Right renal cortex interstitium (tissue), 3 donors: ENCODE measurements around the gene SHH. TPM values are rescaled to one million over a fixed set of nuclear protein-coding genes. Genes with fewer than 3 reads are reported as not detected.
"Not testable (repeated sequence)": the region's sequence is repeated elsewhere in the genome, so short reads cannot be mapped to it uniquely, and the experiment has no call there.

Experiments
- DNase-seq, 3 donors: peaks; one replicate each; pipeline ENCODE4 v3.0.0-alpha.2; 2013; ENCODE audit warnings: low read depth in 3 of 3, low spot score in 2 of 3
- polyA plus RNA-seq, 3 donors: library from polyadenylated mRNA; unstranded; fragments of 120-200 nt; gene quantifications; one replicate each; pipeline ENCODE4 v1.2.1, GENCODE V29; 2013; ENCODE audit not compliant: insufficient read length in 3 of 3

The SHH gene
- polyA plus RNA-seq, 3 donors = 1.3 to 3.1 (median 2.7) TPM

- no peak for DNase-seq
These were observed 31.3 kb upstream of the SHH start for GRCh38 chr7:155843426-155844018.

GRCh38 chr7:155842496-155843265 lies 30.4 kb upstream of the SHH start:
- DNase-seq = no peak

GRCh38 chr7:155840909-155841308 lies 28.6 kb upstream of the SHH start:
- DNase-seq = no peak

DNA sequence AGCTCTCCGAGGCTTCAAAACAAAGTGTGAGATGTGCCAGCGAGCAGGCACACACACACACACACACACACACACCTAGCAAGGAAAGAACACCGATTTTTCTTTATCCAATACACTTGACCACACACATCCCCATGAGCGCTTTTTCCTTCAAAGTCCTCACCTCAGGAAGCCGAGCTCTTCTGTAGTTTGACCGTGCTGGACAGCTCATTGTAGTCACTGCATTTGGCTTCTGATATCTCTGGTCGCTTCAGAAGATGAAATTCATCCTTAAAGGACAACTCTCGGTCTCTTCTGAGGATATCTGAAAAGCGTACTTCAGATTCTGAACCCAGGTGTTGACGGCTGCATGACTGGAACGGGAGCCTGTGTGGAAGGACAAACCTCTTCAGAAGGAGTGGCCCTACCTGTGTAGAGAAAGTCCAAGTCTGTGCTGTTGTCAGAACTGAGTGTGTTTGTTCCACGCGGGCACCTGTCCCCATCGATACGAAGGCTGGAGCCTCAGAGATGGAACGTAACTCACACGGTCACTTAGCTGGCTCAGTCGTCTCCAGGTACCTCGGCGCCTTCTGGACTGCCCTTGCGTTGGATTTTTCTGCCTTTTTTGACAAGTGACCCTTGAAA lies 28.1 kb upstream of the SHH start:
- no peak for DNase-seq

GRCh38 chr7:155839461-155839860 lies 27.2 kb upstream of the SHH start:
- no peak for DNase-seq

GRCh38 chr7:155838312-155838711 lies 26.0 kb upstream of the SHH start:
- not testable (repeated sequence) for DNase-seq

DNA sequence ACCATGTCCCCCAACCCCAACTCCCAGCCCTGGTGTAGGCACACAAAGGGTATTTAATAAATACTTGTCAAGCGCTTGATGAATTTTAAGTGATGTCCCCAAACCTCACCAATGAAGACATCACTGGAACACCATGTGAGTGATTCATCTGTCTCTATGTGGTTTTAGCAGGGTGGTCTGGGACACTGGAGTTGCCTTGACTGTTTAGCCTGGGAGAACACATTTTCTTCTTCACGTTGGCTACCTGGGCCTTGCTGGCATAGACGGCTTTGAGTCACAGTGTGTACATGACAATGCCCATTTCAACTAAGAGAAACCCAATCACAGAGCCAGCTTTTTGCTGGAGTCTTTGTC lies 24.8 kb upstream of the SHH start:
- DNase-seq = no peak

DNA sequence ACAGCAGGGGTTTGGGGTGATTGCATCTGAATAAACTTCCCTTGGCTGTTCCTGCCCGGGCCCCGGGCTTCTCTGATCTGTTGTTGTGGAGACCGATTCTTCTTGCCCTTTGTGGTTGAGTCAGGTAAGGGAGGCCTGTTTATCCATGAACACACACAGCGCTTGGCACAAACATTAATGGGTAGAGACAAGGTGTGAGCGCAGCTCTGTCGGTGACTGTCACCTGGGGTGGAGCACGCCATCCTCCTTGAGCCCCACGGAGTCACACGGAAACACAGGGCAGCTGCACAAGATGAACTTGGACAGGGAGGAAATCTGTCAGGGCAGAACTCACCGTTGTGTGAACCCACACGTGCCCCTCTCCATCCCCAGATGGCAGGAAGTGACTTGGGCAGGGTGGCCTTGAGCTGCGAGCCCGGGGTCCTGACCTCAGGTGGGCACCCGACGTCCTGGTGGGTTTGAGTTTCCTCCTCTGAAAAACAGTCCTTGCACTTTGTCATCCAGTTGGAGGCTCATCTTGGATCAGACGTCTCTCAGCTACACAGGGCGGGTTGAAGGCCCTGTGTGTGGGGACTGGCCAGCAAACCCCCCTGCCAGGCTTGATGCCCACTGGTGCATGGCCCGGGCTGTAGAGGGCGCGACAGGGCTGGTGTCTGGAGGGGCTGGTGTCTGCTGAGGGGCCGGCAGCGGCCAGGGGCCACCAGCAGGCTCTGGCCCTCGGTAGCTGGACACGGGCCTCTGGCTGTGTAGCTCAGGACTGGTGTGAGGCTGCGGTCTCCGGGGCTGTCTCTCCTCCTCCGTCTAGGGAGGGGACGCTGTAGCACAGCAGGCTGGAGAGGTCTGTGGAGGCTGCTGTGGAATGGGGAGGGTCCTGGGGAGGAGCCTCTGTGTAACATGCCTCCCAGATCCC lies 24.2 kb upstream of the SHH start:
- no peak for DNase-seq

- DNase-seq = no peak
These were observed 23.4 kb upstream of the SHH start for GRCh38 chr7:155835446-155836215.

- no peak for DNase-seq
These were observed 22.3 kb upstream of the SHH start for GRCh38 chr7:155834486-155835048.

- no peak for DNase-seq
These were observed 21.4 kb upstream of the SHH start for GRCh38 chr7:155833651-155834050.

DNA sequence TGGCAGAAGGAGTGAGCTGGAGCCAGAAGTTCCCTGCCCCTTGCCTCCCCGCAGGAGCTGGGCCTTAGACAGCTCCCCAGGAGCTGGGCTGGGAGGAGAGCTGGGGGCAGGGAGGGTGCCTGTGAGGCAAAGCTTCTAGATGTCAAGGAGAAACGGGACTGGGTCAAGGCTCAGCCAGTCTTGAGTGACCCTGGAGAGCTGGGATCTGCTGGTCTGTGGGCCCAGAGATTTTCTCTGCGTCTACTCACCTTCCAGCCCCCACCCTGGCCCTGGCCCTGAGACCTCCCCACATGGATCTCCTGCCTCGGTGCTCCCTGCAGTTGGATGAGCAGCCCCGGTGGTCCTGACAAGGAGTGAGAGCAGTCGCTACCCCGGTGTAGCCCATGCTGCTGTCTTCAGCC lies 20.3 kb upstream of the SHH start:
- no peak for DNase-seq

DNA sequence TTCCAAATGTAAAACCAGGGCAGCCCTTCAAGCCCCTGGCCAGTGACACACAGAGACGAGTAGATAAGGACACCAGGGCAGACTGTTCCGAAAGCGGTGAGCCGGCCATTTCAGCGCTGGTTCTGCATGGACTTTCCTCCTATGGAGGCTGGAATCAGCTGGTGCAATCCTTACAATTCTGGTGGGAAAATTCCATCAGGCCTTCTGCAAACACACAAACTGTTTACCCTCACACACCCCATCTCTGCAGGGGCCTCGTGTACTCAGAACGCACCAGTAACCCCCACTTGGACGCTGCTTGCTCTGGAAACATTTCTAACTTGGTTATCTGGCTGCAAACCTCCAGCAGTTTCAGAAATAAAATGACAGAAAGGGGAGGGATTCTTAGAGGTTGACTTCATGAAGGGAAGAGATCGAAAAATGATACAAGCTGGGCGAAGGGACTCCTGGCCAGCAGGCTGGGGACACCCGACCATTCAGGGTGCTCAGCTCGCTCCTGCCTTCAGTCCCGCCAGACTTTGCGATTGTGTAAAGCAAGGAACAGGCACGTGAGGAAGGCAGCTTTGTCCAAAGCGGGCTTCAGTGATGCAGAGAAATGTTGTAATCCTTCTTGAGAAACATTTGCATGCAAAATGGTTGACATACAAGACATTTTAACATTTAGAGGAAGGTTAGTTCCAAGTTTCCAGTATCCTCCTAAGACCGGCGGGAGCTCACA lies 19.7 kb upstream of the SHH start:
- no peak for DNase-seq

DNA sequence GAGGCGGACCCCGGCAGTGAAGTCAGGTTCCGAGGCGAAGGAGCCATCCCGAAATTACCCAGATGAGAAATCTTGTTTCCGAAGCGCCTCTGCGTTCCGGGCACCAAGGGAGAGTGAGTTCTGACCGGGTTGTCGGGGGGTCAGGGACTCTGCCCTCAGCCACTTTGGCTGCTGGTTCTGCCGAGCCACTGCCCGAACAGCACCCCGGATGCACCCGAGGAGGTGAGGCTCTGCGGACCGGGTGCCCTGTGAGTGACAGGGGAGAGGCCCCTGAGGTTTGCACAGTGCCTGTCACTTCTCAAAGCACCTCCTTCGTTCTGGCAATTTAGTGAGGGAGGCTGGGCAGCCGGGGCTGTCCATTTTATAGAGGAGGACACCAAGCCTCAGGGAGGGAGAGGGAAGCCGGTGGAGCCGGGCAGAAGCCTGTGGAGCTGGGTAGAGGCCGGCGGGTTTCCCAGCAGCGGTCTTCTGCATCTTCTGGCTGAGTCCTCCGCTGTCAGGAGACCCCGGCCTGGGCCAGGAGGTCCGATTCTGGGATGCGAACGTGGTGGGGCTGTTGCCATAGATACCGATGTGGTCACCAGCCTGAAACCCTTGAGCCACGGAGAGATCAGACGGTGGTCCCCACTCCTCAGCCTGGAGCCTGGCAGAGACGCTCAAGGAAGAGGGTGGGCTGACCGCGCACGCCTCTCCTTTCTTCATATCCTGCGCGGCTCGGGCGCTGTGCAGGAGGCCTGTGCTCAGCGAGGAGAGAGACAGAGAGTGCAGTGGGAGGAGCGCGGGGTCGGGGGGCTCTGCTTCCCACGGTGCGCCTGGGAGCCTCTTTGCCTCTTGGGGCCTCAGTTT lies 18.9 kb upstream of the SHH start:
- no peak for DNase-seq

- no peak for DNase-seq
These were observed 17.7 kb upstream of the SHH start for GRCh38 chr7:155829796-155830470.

DNA sequence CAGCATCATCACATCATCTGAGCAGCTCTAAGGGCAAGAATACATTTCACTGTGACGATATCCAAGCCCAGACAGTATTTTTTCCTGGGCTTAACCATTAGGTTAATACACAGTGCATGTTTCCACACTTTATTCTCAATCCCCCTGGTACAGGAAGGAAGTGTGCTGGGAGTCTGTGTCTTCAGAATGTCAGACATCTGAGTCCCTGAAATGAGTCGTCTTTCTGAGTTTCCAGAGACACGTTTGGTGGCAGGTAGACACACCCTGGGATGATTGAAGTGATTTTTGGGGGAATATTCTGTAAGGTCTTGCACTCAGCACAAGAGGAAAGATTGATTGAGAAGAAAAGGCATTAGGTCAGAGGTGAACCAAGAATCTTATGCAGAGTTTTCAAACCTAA lies 13.1 kb upstream of the SHH start:
- no peak for DNase-seq

GRCh38 chr7:155824227-155824886 lies 12.1 kb upstream of the SHH start:
- DNase-seq = no peak
